Vagina (tissue), 2 donors: ENCODE data around the gene ADAP1.

ENCODE experiments used
- CTCF ChIP-seq, 3 experiments: fragments of 450-650 bp in 2 of 3; fragments of 200-600 bp in 1 of 3; sonication (generic) in 1 of 3; IDR thresholded peaks; one replicate each; pipeline ENCODE4 v1.5.1; 2017 to 2019; ENCODE audit warnings: antibody characterized with exemption in 3 of 3, mild to moderate bottlenecking in 2 of 3, moderate library complexity in 2 of 3
- POLR2A ChIP-seq, 2 donors: fragments of 450-650 bp; IDR thresholded peaks; one replicate each; pipeline ENCODE4 v1.6.1; 2017; ENCODE audit warnings: antibody characterized with exemption in 2 of 2, mild to moderate bottlenecking in 2 of 2, moderate library complexity in 2 of 2
- POLR2AphosphoS5 ChIP-seq, 2 donors: sonication (generic); formaldehyde crosslinking; IDR thresholded peaks; one replicate each; pipeline ENCODE4 v1.9.0; 2017; ENCODE audit warnings: antibody characterized with exemption in 2 of 2, mild to moderate bottlenecking in 2 of 2, low read depth in 1 of 2; ENCODE audit not compliant: insufficient read depth in 1 of 2

GRCh38 chr7:975702-976473 is 21.4 kb upstream of the ADAP1 start:
- TF ChIP-seq CTCF (IDR thresholded peaks at IDR 0.05) (no peak), POLR2A (IDR thresholded peaks at IDR 0.05) (no peak), POLR2AphosphoS5 (IDR thresholded peaks at IDR 0.05; ENCODE audit: insufficient read depth in 1 of 2, low read depth in 1 of 2) (no peak)
